GM12878 (cell line): ENCODE results near the gene NPB. TPM values are rescaled to one million over a fixed set of nuclear protein-coding genes. Genes with fewer than 3 reads are reported as not detected.

Experiments used
- ATAC-seq: fragments of 200-7000 bp; cut with Tn5 transposase; 3 replicates; pipeline ENCODE4 v1.9.1; 2020; ENCODE audit warnings: mild to moderate bottlenecking, moderate library complexity
- BruUV-seq: library from RNA; stranded (reverse); fragments of 400-500 nt; replicated peaks from 2 replicates; lab custom pipeline; 2021; lab: Mats Ljungman, UMichigan
- CTCF ChIA-PET: fragments of 300-600 bp; sonication (Branson Sonifier 250); formaldehyde crosslinking; extraction: SDS; loops from one replicate; lab custom pipeline; 2021; ENCODE audit warnings: inconsistent platforms; lab: Yijun Ruan, JAX
- POLR2A ChIA-PET: fragments of 350-600 bp; formaldehyde crosslinking; extraction: SDS; loops from one replicate; lab custom pipeline; 2021; ENCODE audit warnings: inconsistent platforms; lab: Charles Lee
- RAD21 ChIA-PET: fragments of 300-600 bp; sonication (Branson Sonifier 250); formaldehyde crosslinking; loops from one replicate; lab custom pipeline; 2023; ENCODE audit warnings: antibody characterized with exemption; ENCODE audit not compliant: unreplicated experiment; lab: Charles Lee
- SMC1A ChIA-PET: fragments of 300-600 bp; sonication (Branson Sonifier 250); formaldehyde crosslinking; loops from one replicate; lab custom pipeline; 2023; ENCODE audit not compliant: unreplicated experiment, uncharacterized antibody; lab: Charles Lee
- DNase-seq: peaks from one replicate; pipeline ENCODE4 v3.0.0-alpha.2; 2011; ENCODE audit warnings: low read depth, low spot score
- FAIRE-seq: peaks from 3 replicates; lab custom pipeline; 2011; peaks lifted over from hg19 to GRCh38; lab: Jason Lieb, UNC
- H2AFZ ChIP-seq: 2 replicates; pipeline ENCODE4 v1.6.0; 2011; ENCODE audit warnings: low read depth, low read length, control low read depth; ENCODE audit not compliant: control insufficient read depth
- H3K27ac ChIP-seq: 2 replicates; pipeline ENCODE4 v1.5.1; 2011; ENCODE audit warnings: control low read depth; ENCODE audit not compliant: control insufficient read depth, insufficient read depth
- H3K27me3 ChIP-seq, 2 experiments: replicated peaks in 1 of 2; 2 replicates each; pipeline versions ENCODE4 v1.6.0 to v1.6.1; 2011; ENCODE audit warnings: low read length in 1 of 2; ENCODE audit not compliant: control insufficient read depth in 2 of 2, insufficient read depth in 2 of 2
- H3K36me3 ChIP-seq, 2 experiments: 2 replicates each; pipeline ENCODE4 v1.5.1; 2011; ENCODE audit warnings: low read length in 1 of 2; ENCODE audit not compliant: control insufficient read depth in 2 of 2, insufficient read depth in 2 of 2
- H3K4me1 ChIP-seq: 2 replicates; pipeline ENCODE4 v1.6.1; 2011; ENCODE audit warnings: mild to moderate bottlenecking, low read length, moderate library complexity, mixed read lengths; ENCODE audit not compliant: control insufficient read depth, insufficient read depth
- H3K4me2 ChIP-seq: 2 replicates; pipeline ENCODE4 v1.6.0; 2011; ENCODE audit warnings: control low read depth; ENCODE audit not compliant: control insufficient read depth, insufficient read depth
- H3K4me3 ChIP-seq: fragments of 200-600 bp; sonication (generic); 2 replicates; pipeline ENCODE4 v1.5.1; 2016
- H3K79me2 ChIP-seq: 2 replicates; pipeline ENCODE4 v1.6.0; 2011; ENCODE audit warnings: low read length; ENCODE audit not compliant: control insufficient read depth, insufficient read depth
- H3K9ac ChIP-seq: 2 replicates; pipeline ENCODE4 v1.8.0; 2011; ENCODE audit warnings: low read length, control low read depth, mixed read lengths; ENCODE audit not compliant: control insufficient read depth, insufficient read depth
- H3K9me3 ChIP-seq: replicated peaks from 3 replicates; pipeline ENCODE4 v1.5.1; 2011; ENCODE audit warnings: mild to moderate bottlenecking, low read length; ENCODE audit not compliant: control insufficient read depth, insufficient read depth
- H4K20me1 ChIP-seq: 2 replicates; pipeline ENCODE4 v1.6.0; 2011; ENCODE audit not compliant: control insufficient read depth, insufficient read depth
- CBX3 ChIP-seq: fragments of 200-600 bp; sonication (generic); IDR thresholded peaks from 2 replicates; pipeline ENCODE4 v1.6.1; 2016; ENCODE audit warnings: low read depth, borderline replicate concordance
- WGBS: methylation state at CpG from one replicate; pipeline ENCODE4 v1.1.6; 2016; ENCODE audit warnings: low lambda C conversion rate; ENCODE audit not compliant: insufficient replicate concordance, insufficient coverage; ENCODE audit errors: missing lambda C conversion rate; 5-methylcytosine and 5-hydroxymethylcytosine counted together
- in situ Hi-C: fragments of 300-500 bp; cut with MboI; formaldehyde crosslinking; loops from 9 replicates; pipeline ENCODE4 v1.14.3; 2018; ENCODE audit warnings: mixed read lengths
- intact Hi-C: fragments of 100-400 bp; cut with micrococcal nuclease; formaldehyde crosslinking; loops from one replicate; pipeline ENCODE4 v1.14.2; 2022; ENCODE audit not compliant: unreplicated experiment
- polyA plus RNA-seq, 11 experiments: library from polyadenylated mRNA; depleted of rRNA in 4 of 11; unstranded in 6 of 11; stranded (reverse) in 5 of 11; fragments of >200 nt; fragmentation: Nextera tagmentation in 4 of 11; fragmentation: Illumina TruSeq in 1 of 11; extraction: Ambion mirVana in 4 of 11; extraction: Trizol in 1 of 11; gene quantifications; 1 replicate in 1 of 11; 2 replicates in 10 of 11; pipeline versions ENCODE4 v1.2.1 to v1.2.3, GENCODE V29; 2011 to 2016; ENCODE audit warnings: inconsistent platforms in 2 of 11, missing spikeins in 2 of 11, low read depth in 1 of 11
- total RNA-seq, 4 experiments: library from RNA; depleted of rRNA in 3 of 4; stranded (reverse); fragments of >200 nt in 3 of 4; fragmentation: Illumina TruSeq in 1 of 4; extraction: Trizol in 1 of 4; gene quantifications; 2 replicates each; pipeline versions ENCODE4 v1.2.1 to v1.2.3, GENCODE V29; 2013 to 2021
- TF ChIP-seq, protein P1 (sequence below): fragments of 450-650 bp; IDR thresholded peaks from 2 replicates; pipeline ENCODE4 v1.6.1; 2017; ENCODE audit warnings: antibody characterized with exemption, mild to moderate bottlenecking, moderate library complexity

NPB gene
- total and polyA plus RNA-seq, 10 of the 15 experiments (the other 5 are each of a cell fraction or from before 2014, with no cell fraction given): 0.03 to 0.40 (median 0.15) TPM; not detected in 2

DNA sequence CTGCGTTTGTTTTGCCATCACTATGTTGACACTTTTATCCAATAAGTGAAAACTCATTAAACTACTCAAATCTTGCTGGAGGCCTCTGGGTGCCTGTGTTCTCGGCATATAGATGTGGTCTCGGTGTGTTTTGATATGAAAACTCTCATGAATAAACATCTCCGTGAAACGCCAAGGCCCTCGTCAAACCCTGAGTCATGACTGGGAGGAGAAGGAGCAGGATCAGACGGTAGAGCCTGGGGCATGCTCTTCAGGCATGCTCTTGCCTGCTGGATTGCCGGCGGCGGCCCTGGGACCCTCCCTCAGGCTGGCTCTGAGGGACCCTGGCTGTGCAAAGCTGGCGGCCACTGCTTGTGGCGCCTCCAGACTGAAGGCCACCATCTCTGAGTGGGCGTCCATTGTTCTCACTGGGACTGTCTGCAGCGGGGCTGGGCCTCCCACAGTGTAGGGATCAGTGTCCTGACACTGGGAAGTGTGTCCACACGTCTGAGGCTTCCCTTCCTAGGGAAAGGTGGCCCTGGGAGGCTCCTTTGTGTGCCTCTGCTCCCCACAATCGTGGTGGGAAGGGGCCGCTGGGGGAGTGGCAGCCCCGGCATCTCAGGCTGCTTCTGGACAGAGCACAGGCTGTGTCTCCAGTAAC is 1.7 kb upstream of the NPB start:
- SMC1A ChIA-PET: no interaction called here
- H4K20me1 ChIP-seq: no peaks in the 10 kb centered on the region
- H3K4me2 ChIP-seq: no peak overlapping the region
- DNase-seq (no peak), FAIRE-seq (no peak)
- BruUV-seq: no TSS peak
- TF ChIP-seq, protein P1, sequence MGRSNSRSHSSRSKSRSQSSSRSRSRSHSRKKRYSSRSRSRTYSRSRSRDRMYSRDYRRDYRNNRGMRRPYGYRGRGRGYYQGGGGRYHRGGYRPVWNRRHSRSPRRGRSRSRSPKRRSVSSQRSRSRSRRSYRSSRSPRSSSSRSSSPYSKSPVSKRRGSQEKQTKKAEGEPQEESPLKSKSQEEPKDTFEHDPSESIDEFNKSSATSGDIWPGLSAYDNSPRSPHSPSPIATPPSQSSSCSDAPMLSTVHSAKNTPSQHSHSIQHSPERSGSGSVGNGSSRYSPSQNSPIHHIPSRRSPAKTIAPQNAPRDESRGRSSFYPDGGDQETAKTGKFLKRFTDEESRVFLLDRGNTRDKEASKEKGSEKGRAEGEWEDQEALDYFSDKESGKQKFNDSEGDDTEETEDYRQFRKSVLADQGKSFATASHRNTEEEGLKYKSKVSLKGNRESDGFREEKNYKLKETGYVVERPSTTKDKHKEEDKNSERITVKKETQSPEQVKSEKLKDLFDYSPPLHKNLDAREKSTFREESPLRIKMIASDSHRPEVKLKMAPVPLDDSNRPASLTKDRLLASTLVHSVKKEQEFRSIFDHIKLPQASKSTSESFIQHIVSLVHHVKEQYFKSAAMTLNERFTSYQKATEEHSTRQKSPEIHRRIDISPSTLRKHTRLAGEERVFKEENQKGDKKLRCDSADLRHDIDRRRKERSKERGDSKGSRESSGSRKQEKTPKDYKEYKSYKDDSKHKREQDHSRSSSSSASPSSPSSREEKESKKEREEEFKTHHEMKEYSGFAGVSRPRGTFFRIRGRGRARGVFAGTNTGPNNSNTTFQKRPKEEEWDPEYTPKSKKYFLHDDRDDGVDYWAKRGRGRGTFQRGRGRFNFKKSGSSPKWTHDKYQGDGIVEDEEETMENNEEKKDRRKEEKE: no peak
- TF ChIP-seq CBX3: no peak
- TF ChIP-seq, all 136 proteins: peak for 0
- ChIA-PET RAD21 (no interaction called here), CTCF (no interaction called here), POLR2A (no interaction called here)
- Histone ChIP-seq H3K4me1 (no peaks in the 10 kb centered on the region), H3K27me3 (no peaks in the 10 kb centered on the region; a peak in 1 of 4 replicates), H3K79me2 (no peaks in the 10 kb centered on the region), H3K4me3 (no peak overlapping the region), H3K9me3 (no peaks in the 10 kb centered on the region), H2AFZ (no peak overlapping the region), H3K36me3 (peaks cover 3 to 11% of the 10 kb centered on the region in 2 experiments; a peak in 3 of 4 replicates), H3K27ac (no peak overlapping the region), H3K9ac (no peak overlapping the region)
- intact Hi-C loops (no loop called here), in situ Hi-C loops (no loop called here)
- no peak for ATAC-seq
- 77% methylated on average over 18 of the region's 18 CpGs for WGBS
